Naive thymus-derived CD8-positive, alpha-beta T cell (primary cell): ENCODE measurements around the gene P2RY6. TPM values are rescaled to one million over a fixed set of nuclear protein-coding genes. Genes with fewer than 3 reads are reported as not detected.
A peak's percentile ranks its signal among the peaks of the same experiment; 100 is the strongest.

Experiments used
- ATAC-seq, 2 donors: fragments of 150-1000 bp; cut with Tn5 transposase in 1 of 2; sonication (Bioruptor Pico), chemical (Tn5 transposase) in 1 of 2; 1 replicate in 1 of 2; 2 replicates in 1 of 2; pipeline ENCODE4 v1.10.0; 2021; ENCODE audit warnings: mild to moderate bottlenecking in 2 of 2, moderate library complexity in 2 of 2
- POLR2A ChIA-PET: fragments of 350-600 bp; sonication (Branson Sonifier 250); formaldehyde crosslinking; loops from one replicate; lab custom pipeline; 2021; ENCODE audit warnings: antibody characterized with exemption; lab: Charles Lee
- DNase-seq, 10 donors: peaks; one replicate each; pipeline versions ENCODE4 v3.0.0 to v3.0.0-alpha.2; 2020 to 2022
- H3K27ac Mint-ChIP-seq, 10 donors: one replicate each; pipeline ENCODE4 v1.8.0; 2020 to 2022; ENCODE audit warnings: mild to moderate bottlenecking in 10 of 10, mixed read lengths in 10 of 10, moderate library complexity in 4 of 10, inconsistent platforms in 1 of 10
- H3K27me3 Mint-ChIP-seq, 5 donors: one replicate each; pipeline ENCODE4 v1.8.0; 2021 to 2022; ENCODE audit warnings: mixed read lengths in 5 of 5
- H3K36me3 Mint-ChIP-seq, 3 donors: one replicate each; pipeline ENCODE4 v1.8.0; 2020 to 2022; ENCODE audit warnings: mixed read lengths in 3 of 3, mild to moderate bottlenecking in 2 of 3, inconsistent platforms in 1 of 3
- H3K4me1 Mint-ChIP-seq, 4 donors: one replicate each; pipeline ENCODE4 v1.8.0; 2021 to 2022; ENCODE audit warnings: mixed read lengths in 4 of 4
- H3K4me3 Mint-ChIP-seq, 10 donors: one replicate each; pipeline ENCODE4 v1.8.0; 2020 to 2022; ENCODE audit warnings: mild to moderate bottlenecking in 10 of 10, mixed read lengths in 10 of 10, moderate library complexity in 6 of 10, inconsistent platforms in 1 of 10
- H3K9me3 Mint-ChIP-seq, 9 donors: one replicate each; pipeline ENCODE4 v1.8.0; 2020 to 2022; ENCODE audit warnings: mixed read lengths in 9 of 9, mild to moderate bottlenecking in 3 of 9, inconsistent platforms in 1 of 9, moderate library complexity in 1 of 9
- polyA plus RNA-seq, 3 donors: library from polyadenylated mRNA; unstranded; fragments of 300-500 nt; fragmentation: Illumina TruSeq; gene quantifications; one replicate each; pipeline ENCODE4 v1.2.3, GENCODE V29; 2021
- total RNA-seq, 8 experiments: library from RNA in 2 of 8; stranded (reverse) in 2 of 8; gene quantifications; one replicate each; pipeline ENCODE4 v1.2.3 and lab custom pipeline; 2021 to 2026

Gene P2RY6
- total and polyA plus RNA-seq, 5 experiments from 2014 or later, result 0.52 TPM; not detected in 4

GRCh38 chr11:73257342-73258103 is 14.6 kb upstream of the P2RY6 start:
- no peak for ATAC-seq
- H3K4me1 Mint-ChIP-seq, result peaks cover 0 to 1% (median 0%) of the 10 kb centered on the region in 4 donors
- H3K4me3 Mint-ChIP-seq, result no peak overlapping the region
- POLR2A ChIA-PET, result no interaction called here
- peaks cover 0 to 8% (median 4%) of the 10 kb centered on the region in 5 donors for H3K27me3 Mint-ChIP-seq
- no peaks in the 10 kb centered on the region for H3K36me3 Mint-ChIP-seq
- no peak for DNase-seq
- H3K27ac Mint-ChIP-seq, result peak overlapping the region in 2 of 10 donors; percentile 11 to 60
- H3K9me3 Mint-ChIP-seq, result no peaks in the 10 kb centered on the region

- ATAC-seq (no peak), DNase-seq (no peak)
- H3K4me1 Mint-ChIP-seq, result peaks cover 0 to 1% (median 0%) of the 10 kb centered on the region in 4 donors
- no peaks in the 10 kb centered on the region for H3K36me3 Mint-ChIP-seq
- H3K27ac Mint-ChIP-seq, result peak overlapping the region in 1 of 10 donors; percentile 17
- POLR2A ChIA-PET, result no interaction called here
- peaks cover 3 to 15% (median 11%) of the 10 kb centered on the region in 5 donors for H3K27me3 Mint-ChIP-seq
- no peaks in the 10 kb centered on the region for H3K9me3 Mint-ChIP-seq
- H3K4me3 Mint-ChIP-seq, result no peak overlapping the region
Observed at GRCh38 chr11:73258104-73259035, 13.8 kb upstream of the P2RY6 start.

GRCh38 chr11:73259406-73260126 is 12.6 kb upstream of the P2RY6 start:
- H3K27me3 Mint-ChIP-seq, result peaks cover 3 to 23% (median 18%) of the 10 kb centered on the region in 5 donors
- peaks cover 0 to 1% (median 0%) of the 10 kb centered on the region in 4 donors for H3K4me1 Mint-ChIP-seq
- no peaks in the 10 kb centered on the region for H3K36me3 Mint-ChIP-seq
- H3K9me3 Mint-ChIP-seq, result no peaks in the 10 kb centered on the region
- no peak overlapping the region for H3K4me3 Mint-ChIP-seq
- POLR2A ChIA-PET, result no interaction called here
- ATAC-seq (no peak), DNase-seq (no peak)
- peak overlapping the region in 1 of 10 donors; percentile 43 for H3K27ac Mint-ChIP-seq

- H3K27ac Mint-ChIP-seq, result no peak overlapping the region
- H3K4me1 Mint-ChIP-seq, result peaks cover 0 to 4% (median 0%) of the 10 kb centered on the region in 4 donors
- peaks cover 7 to 29% (median 24%) of the 10 kb centered on the region in 5 donors for H3K27me3 Mint-ChIP-seq
- H3K9me3 Mint-ChIP-seq, result no peaks in the 10 kb centered on the region
- no peak for ATAC-seq
- no peaks in the 10 kb centered on the region for H3K36me3 Mint-ChIP-seq
- no peak for DNase-seq
- POLR2A ChIA-PET, result no interaction called here
- no peak overlapping the region for H3K4me3 Mint-ChIP-seq
Observed at GRCh38 chr11:73260127-73260457, 12.0 kb upstream of the P2RY6 start.

- Mint-ChIP-seq H3K36me3 (no peaks in the 10 kb centered on the region), H3K4me3 (no peak overlapping the region), H3K4me1 (peaks cover 0 to 4% (median 0%) of the 10 kb centered on the region in 4 donors), H3K27me3 (peaks cover 10 to 44% (median 32%) of the 10 kb centered on the region in 5 donors), H3K27ac (peak overlapping the region in 1 of 10 donors; percentile 77), H3K9me3 (no peaks in the 10 kb centered on the region)
- DNase-seq (no peak), ATAC-seq (no peak)
- POLR2A ChIA-PET, result no interaction called here
Observed at GRCh38 chr11:73262851-73263495, 9.2 kb upstream of the P2RY6 start.

- no peaks in the 10 kb centered on the region for H3K9me3 Mint-ChIP-seq
- no peak overlapping the region for H3K4me3 Mint-ChIP-seq
- DNase-seq, result no peak
- no peaks in the 10 kb centered on the region for H3K36me3 Mint-ChIP-seq
- POLR2A ChIA-PET, result no interaction called here
- H3K4me1 Mint-ChIP-seq, result peaks cover 0 to 4% (median 0%) of the 10 kb centered on the region in 4 donors
- H3K27me3 Mint-ChIP-seq, result peaks cover 10 to 44% (median 32%) of the 10 kb centered on the region in 5 donors
- no peak for ATAC-seq
- peak overlapping the region in 1 of 10 donors; percentile 77 for H3K27ac Mint-ChIP-seq
Observed at GRCh38 chr11:73263640-73264039, 8.5 kb upstream of the P2RY6 start.

- ATAC-seq (no peak), DNase-seq (no peak)
- no peak overlapping the region for H3K4me3 Mint-ChIP-seq
- H3K27ac Mint-ChIP-seq, result no peak overlapping the region
- H3K27me3 Mint-ChIP-seq, result peaks cover 10 to 52% (median 33%) of the 10 kb centered on the region in 5 donors
- no peaks in the 10 kb centered on the region for H3K9me3 Mint-ChIP-seq
- peaks cover 0 to 5% (median 1%) of the 10 kb centered on the region in 4 donors for H3K4me1 Mint-ChIP-seq
- no peaks in the 10 kb centered on the region for H3K36me3 Mint-ChIP-seq
- POLR2A ChIA-PET, result interaction anchor here (0.6 kb wide), 1 partner anchor 314 kb away, joined by 3 read pairs; no protein-coding TSS in a partner anchor
Observed at GRCh38 chr11:73265278-73265810, 6.8 kb upstream of the P2RY6 start.

- ATAC-seq (no peak), DNase-seq (no peak)
- H3K4me3 Mint-ChIP-seq, result no peak overlapping the region
- H3K9me3 Mint-ChIP-seq, result no peaks in the 10 kb centered on the region
- H3K27ac Mint-ChIP-seq, result no peak overlapping the region
- H3K27me3 Mint-ChIP-seq, result peaks cover 10 to 52% (median 33%) of the 10 kb centered on the region in 5 donors
- H3K4me1 Mint-ChIP-seq, result peaks cover 0 to 5% (median 1%) of the 10 kb centered on the region in 4 donors
- H3K36me3 Mint-ChIP-seq, result no peaks in the 10 kb centered on the region
- POLR2A ChIA-PET, result interaction anchor here (0.6 kb wide), 1 partner anchor 670 kb away, joined by 3 read pairs; no protein-coding TSS in a partner anchor
Observed at GRCh38 chr11:73265853-73266645, 6.1 kb upstream of the P2RY6 start.

GRCh38 chr11:73266646-73267020 is 5.5 kb upstream of the P2RY6 start:
- no peak for ATAC-seq
- peaks cover 0 to 5% (median 1%) of the 10 kb centered on the region in 4 donors for H3K4me1 Mint-ChIP-seq
- POLR2A ChIA-PET, result interaction anchor here (0.6 kb wide), 1 partner anchor 671 kb away, joined by 3 read pairs; no protein-coding TSS in a partner anchor
- no peak overlapping the region for H3K4me3 Mint-ChIP-seq
- DNase-seq, result no peak
- peaks cover 10 to 52% (median 33%) of the 10 kb centered on the region in 5 donors for H3K27me3 Mint-ChIP-seq
- no peaks in the 10 kb centered on the region for H3K36me3 Mint-ChIP-seq
- H3K27ac Mint-ChIP-seq, result no peak overlapping the region
- no peaks in the 10 kb centered on the region for H3K9me3 Mint-ChIP-seq

GRCh38 chr11:73267122-73267846 is 4.9 kb upstream of the P2RY6 start:
- no peak overlapping the region for H3K27ac Mint-ChIP-seq
- no peaks in the 10 kb centered on the region for H3K9me3 Mint-ChIP-seq
- H3K27me3 Mint-ChIP-seq, result peaks cover 10 to 51% (median 33%) of the 10 kb centered on the region in 5 donors
- POLR2A ChIA-PET, result interaction anchor here (0.6 kb wide), 1 partner anchor 671 kb away, joined by 3 read pairs; no protein-coding TSS in a partner anchor
- H3K4me1 Mint-ChIP-seq, result peaks cover 0 to 5% (median 1%) of the 10 kb centered on the region in 4 donors
- H3K36me3 Mint-ChIP-seq, result no peaks in the 10 kb centered on the region
- H3K4me3 Mint-ChIP-seq, result no peak overlapping the region
- DNase-seq (no peak), ATAC-seq (no peak)
